HEK293 (cell line): ENCODE data around the gene KIFC1.

Source experiments
- ATF2 ChIP-seq: fragments of 450-650 bp; formaldehyde crosslinking; IDR thresholded peaks from 2 replicates; pipeline ENCODE4 v1.5.1; 2016; ENCODE audit warnings: missing biosample characterization, missing genetic modification characterization, low read depth
- BCL11B ChIP-seq: fragments of 450-650 bp; formaldehyde crosslinking; IDR thresholded peaks from 2 replicates; pipeline ENCODE4 v1.5.1; 2016; ENCODE audit warnings: low read depth, missing biosample characterization, missing genetic modification characterization
- CTCF ChIP-seq: fragments of 450-650 bp; formaldehyde crosslinking; IDR thresholded peaks from 2 replicates; pipeline ENCODE4 v1.5.1; 2016; ENCODE audit warnings: missing biosample characterization, missing genetic modification characterization
- HIC1 ChIP-seq: fragments of 450-650 bp; formaldehyde crosslinking; IDR thresholded peaks from 2 replicates; pipeline ENCODE4 v1.5.1; 2016; ENCODE audit warnings: missing biosample characterization, missing genetic modification characterization
- HOXC10 ChIP-seq: sonication (generic); formaldehyde crosslinking; IDR thresholded peaks from 2 replicates; pipeline ENCODE4 v1.8.1; 2023; ENCODE audit warnings: mild to moderate bottlenecking, missing genetic modification reagents
- HOXD13 ChIP-seq: sonication (generic); formaldehyde crosslinking; IDR thresholded peaks from 2 replicates; pipeline ENCODE4 v1.8.0; 2022; ENCODE audit warnings: missing genetic modification reagents, borderline replicate concordance
- INSM2 ChIP-seq: fragments of 450-650 bp; formaldehyde crosslinking; IDR thresholded peaks from 2 replicates; pipeline ENCODE4 v1.5.1; 2016; ENCODE audit warnings: missing biosample characterization, missing genetic modification characterization
- KLF9 ChIP-seq: fragments of 450-650 bp; formaldehyde crosslinking; IDR thresholded peaks from 2 replicates; pipeline ENCODE4 v1.5.1; 2016; ENCODE audit warnings: missing biosample characterization, missing genetic modification characterization, low read depth
- OSR2 ChIP-seq: fragments of 450-650 bp; formaldehyde crosslinking; IDR thresholded peaks from 2 replicates; pipeline ENCODE4 v1.5.1; 2016; ENCODE audit warnings: missing biosample characterization, missing genetic modification characterization
- PRDM10 ChIP-seq: fragments of 450-650 bp; formaldehyde crosslinking; IDR thresholded peaks from 2 replicates; pipeline ENCODE4 v1.5.1; 2016; ENCODE audit warnings: missing biosample characterization, missing genetic modification characterization
- SP3 ChIP-seq: fragments of 450-650 bp; formaldehyde crosslinking; IDR thresholded peaks from 2 replicates; pipeline ENCODE4 v1.5.1; 2016; ENCODE audit warnings: missing biosample characterization, missing genetic modification characterization
- ZBTB20 ChIP-seq: fragments of 450-650 bp; formaldehyde crosslinking; IDR thresholded peaks from 2 replicates; pipeline ENCODE4 v1.5.1; 2016; ENCODE audit warnings: missing biosample characterization, missing genetic modification characterization
- ZBTB26 ChIP-seq: fragments of 450-650 bp; formaldehyde crosslinking; optimal IDR thresholded peaks from 2 replicates; pipeline ENCODE3; 2016; ENCODE audit warnings: missing biosample characterization, mild to moderate bottlenecking, missing genetic modification characterization
- ZBTB44 ChIP-seq: fragments of 450-650 bp; IDR thresholded peaks from 2 replicates; pipeline ENCODE4 v1.5.1; 2018; ENCODE audit warnings: missing biosample characterization, mild to moderate bottlenecking, missing genetic modification characterization
- ZNF146 ChIP-seq: fragments of 450-650 bp; formaldehyde crosslinking; IDR thresholded peaks from 2 replicates; pipeline ENCODE4 v1.5.1; 2016; ENCODE audit warnings: missing biosample characterization, missing genetic modification characterization
- ZNF26 ChIP-seq: fragments of 450-650 bp; formaldehyde crosslinking; IDR thresholded peaks from 2 replicates; pipeline ENCODE4 v1.5.1; 2016; ENCODE audit warnings: missing biosample characterization, missing genetic modification characterization
- ZNF423 ChIP-seq: fragments of 450-650 bp; formaldehyde crosslinking; IDR thresholded peaks from 2 replicates; pipeline ENCODE4 v1.5.1; 2016; ENCODE audit warnings: missing biosample characterization, missing genetic modification characterization
- ZNF629 ChIP-seq: fragments of 450-650 bp; formaldehyde crosslinking; IDR thresholded peaks from 2 replicates; pipeline ENCODE4 v1.5.1; 2017; ENCODE audit warnings: missing biosample characterization, missing genetic modification characterization
- ZNF654 ChIP-seq: fragments of 450-650 bp; formaldehyde crosslinking; IDR thresholded peaks from 2 replicates; pipeline ENCODE4 v1.5.1; 2016; ENCODE audit warnings: low read depth, missing biosample characterization, missing genetic modification characterization
- ZNF701 ChIP-seq: fragments of 450-650 bp; formaldehyde crosslinking; IDR thresholded peaks from 2 replicates; pipeline ENCODE4 v1.5.1; 2016; ENCODE audit warnings: missing biosample characterization, missing genetic modification characterization
- ZNF76 ChIP-seq: fragments of 450-650 bp; formaldehyde crosslinking; IDR thresholded peaks from 2 replicates; pipeline ENCODE4; 2016; ENCODE audit warnings: low read depth, missing biosample characterization, missing genetic modification characterization, borderline replicate concordance
- ZNF776 ChIP-seq: fragments of 450-650 bp; formaldehyde crosslinking; IDR thresholded peaks from 2 replicates; pipeline ENCODE4 v1.5.0; 2017; ENCODE audit warnings: missing biosample characterization, missing genetic modification characterization, borderline replicate concordance

Gene KIFC1

GRCh38 chr6:33410050-33410710, 18.6 kb downstream of the KIFC1 start (continued):
- no peak for TF ChIP-seq ZNF26 (tag by site-specific recombination)
- peak; percentile 97 for TF ChIP-seq KLF9 (tag by site-specific recombination)
- TF ChIP-seq OSR2 (tag by site-specific recombination) = no peak
- peak; percentile 98 for TF ChIP-seq ZBTB26 (tag by site-specific recombination)
- peak; percentile 93 for TF ChIP-seq HIC1 (tag by site-specific recombination)
- no peak for TF ChIP-seq ZNF654 (tag by site-specific recombination)
- TF ChIP-seq BCL11B (tag by site-specific recombination) = peak; percentile 43; the same call in 1 of the 2 replicates
- no peak for TF ChIP-seq ZNF146
- TF ChIP-seq ZBTB44 = no peak
- no peak; the same call in 1 of the 2 replicates for TF ChIP-seq ZNF76
- peak; percentile 89 for TF ChIP-seq INSM2
- TF ChIP-seq ZNF629 = peak; percentile 76
- TF ChIP-seq ATF2 (tag by site-specific recombination) = 0 out of 2 replicates have a peak, but pooled peaks have one; percentile 21
- TF ChIP-seq ZNF423 (tag by site-specific recombination) = 0 out of 2 replicates have a peak, but pooled peaks have one; percentile 45
- no peak for TF ChIP-seq ZNF776 (tag by site-specific recombination)
- TF ChIP-seq CTCF (tag by site-specific recombination) = no peak
- no peak for TF ChIP-seq ZNF701 (tag by site-specific recombination)
- TF ChIP-seq PRDM10 (tag by site-specific recombination) = no peak
- peak; percentile 62; the same call in 1 of the 2 replicates for TF ChIP-seq ZBTB20 (tag by site-specific recombination)
- peak; percentile 91 for TF ChIP-seq SP3 (tag by site-specific recombination)
- 0 out of 2 replicates have a peak, but pooled peaks have one; percentile 23 for TF ChIP-seq HOXC10
- TF ChIP-seq HOXD13 = 0 out of 2 replicates have a peak, but pooled peaks have one; percentile 37
